Sigmoid colon (tissue), 7 donors: Measurements from ENCODE around the gene SLC25A43. TPM values are rescaled to one million over a fixed set of nuclear protein-coding genes. Genes with fewer than 3 reads are reported as not detected.

Source experiments
- DNase-seq: peaks from one replicate; pipeline ENCODE4 v3.0.0-alpha.2; 2019
- H3K27ac ChIP-seq, 4 donors: fragments of 200-600 bp; sonication (generic); one replicate each; pipeline ENCODE4 v1.5.1; 2016 to 2019; ENCODE audit warnings: mild to moderate bottlenecking in 1 of 4
- H3K27me3 ChIP-seq, 3 donors: fragments of 200-600 bp; sonication (generic); one replicate each; pipeline ENCODE4 v1.5.1; 2019; ENCODE audit warnings: mild to moderate bottlenecking in 1 of 3
- H3K36me3 ChIP-seq, 4 donors: fragments of 200-600 bp; sonication (generic); one replicate each; pipeline ENCODE4 v1.5.1; 2016 to 2019
- H3K4me1 ChIP-seq, 4 donors: fragments of 200-600 bp; sonication (generic); one replicate each; pipeline ENCODE4 v1.5.1; 2017 to 2019
- H3K4me3 ChIP-seq, 4 donors: fragments of 200-600 bp; sonication (generic); one replicate each; pipeline ENCODE4 v1.5.1; 2017 to 2019; ENCODE audit warnings: mild to moderate bottlenecking in 2 of 4, moderate library complexity in 1 of 4
- H3K9me3 ChIP-seq, 4 donors: fragments of 200-600 bp in 3 of 4; sonication (generic) in 3 of 4; one replicate each; pipeline versions ENCODE4 v1.5.1 to v1.6.1; 2013 to 2019
- CTCF ChIP-seq, 4 experiments: fragments of 450-650 bp in 3 of 4; fragments of 200-600 bp in 1 of 4; IDR thresholded peaks; one replicate each; pipeline ENCODE4 v1.5.1; 2016 to 2019; ENCODE audit warnings: antibody characterized with exemption in 4 of 4, mild to moderate bottlenecking in 3 of 4, moderate library complexity in 2 of 4
- EP300 ChIP-seq, 4 donors: sonication (generic); formaldehyde crosslinking; IDR thresholded peaks; one replicate each; pipeline ENCODE4 v1.6.1; 2017; ENCODE audit warnings: antibody characterized with exemption in 4 of 4
- POLR2A ChIP-seq, 2 donors: fragments of 450-650 bp; IDR thresholded peaks; one replicate each; pipeline ENCODE4 v1.6.1; 2016; ENCODE audit warnings: antibody characterized with exemption in 2 of 2, mild to moderate bottlenecking in 2 of 2, moderate library complexity in 2 of 2
- POLR2AphosphoS5 ChIP-seq, 4 donors: sonication (generic); formaldehyde crosslinking; IDR thresholded peaks; one replicate each; pipeline ENCODE4 v1.6.1; 2017; ENCODE audit warnings: antibody characterized with exemption in 4 of 4
- WGBS, 2 donors: extraction: QIAGEN DNeasy Blood & Tissue Kit; methylation state at CpG; one replicate each; pipeline ENCODE4 v1.1.7; 2013; 5-methylcytosine and 5-hydroxymethylcytosine counted together
- intact Hi-C: fragments of 100-400 bp; cut with DNase I; formaldehyde crosslinking; loops from one replicate; pipeline ENCODE4 v1.15.1; 2023
- polyA plus RNA-seq, 3 donors: library from polyadenylated mRNA; stranded (reverse); fragments of 200-250 nt; gene quantifications; one replicate each; pipeline ENCODE4 v1.2.3, GENCODE V29; 2013
- total RNA-seq, 4 donors: library from RNA; depleted of rRNA; stranded (reverse); fragments of >200 nt; gene quantifications; one replicate each; pipeline ENCODE4 v1.1.0, GENCODE V29; 2016
- donor health status: healthy with polysubstance abuse.
- donor health status: Bipolar disorder and iron deficiency.
- donor health status: healthy.

SLC25A43 gene
- total and polyA plus RNA-seq, 7 donors = 5.3 to 39.5 (median 16.1) TPM

GRCh38 chrX:119419146-119419545 lies 20.0 kb downstream of the SLC25A43 start:
- Histone ChIP-seq H3K27me3 (no peaks in the 10 kb centered on the region), H3K36me3 (no peaks in the 10 kb centered on the region), H3K4me3 (no peak overlapping the region), H3K27ac (no peak overlapping the region), H3K9me3 (no peaks in the 10 kb centered on the region), H3K4me1 (no peaks in the 10 kb centered on the region)
- TF ChIP-seq EP300 (IDR thresholded peaks at IDR 0.05) (no peak), POLR2AphosphoS5 (IDR thresholded peaks at IDR 0.05) (no peak), POLR2A (IDR thresholded peaks at IDR 0.05) (no peak), CTCF (IDR thresholded peaks at IDR 0.05) (no peak)
- 33 to 74% methylated on average over 4 of the region's 4 CpGs for WGBS, 2 donors
- DNase-seq = no peak
- intact Hi-C loops = no loop called here

GRCh38 chrX:119419898-119420297 lies 20.8 kb downstream of the SLC25A43 start:
- 98% methylated on average over 2 of the region's 2 CpGs for WGBS, 2 donors

GRCh38 chrX:119421016-119421705 lies 22.0 kb downstream of the SLC25A43 start:
- 94 to 97% methylated on average over 7 of the region's 7 CpGs for WGBS, 2 donors
- no peak overlapping the region for H3K4me3 ChIP-seq
- H3K27me3 ChIP-seq = no peaks in the 10 kb centered on the region
- TF ChIP-seq CTCF (IDR thresholded peaks at IDR 0.05) = no peak
- TF ChIP-seq EP300 (IDR thresholded peaks at IDR 0.05) = no peak
- TF ChIP-seq POLR2AphosphoS5 (IDR thresholded peaks at IDR 0.05) = no peak
- no peak for TF ChIP-seq POLR2A (IDR thresholded peaks at IDR 0.05)
- no peak for DNase-seq
- intact Hi-C loops = no loop called here
- no peak overlapping the region for H3K27ac ChIP-seq
- no peaks in the 10 kb centered on the region for H3K9me3 ChIP-seq
- no peaks in the 10 kb centered on the region for H3K4me1 ChIP-seq
- H3K36me3 ChIP-seq = no peaks in the 10 kb centered on the region

More at GRCh38 chrX:119419898-119420297, 20.8 kb downstream of the SLC25A43 start:
- H3K4me1 ChIP-seq = no peaks in the 10 kb centered on the region
- no peaks in the 10 kb centered on the region for H3K9me3 ChIP-seq
- no peaks in the 10 kb centered on the region for H3K27me3 ChIP-seq
- H3K36me3 ChIP-seq = no peaks in the 10 kb centered on the region
- no peak overlapping the region for H3K4me3 ChIP-seq
- H3K27ac ChIP-seq = no peak overlapping the region
- DNase-seq = no peak
- no peak for TF ChIP-seq CTCF (IDR thresholded peaks at IDR 0.05)
- no peak for TF ChIP-seq EP300 (IDR thresholded peaks at IDR 0.05)
- TF ChIP-seq POLR2A (IDR thresholded peaks at IDR 0.05) = no peak
- TF ChIP-seq POLR2AphosphoS5 (IDR thresholded peaks at IDR 0.05) = no peak
- intact Hi-C loops = no loop called here

GRCh38 chrX:119423631-119424030 lies 24.5 kb downstream of the SLC25A43 start:
- Histone ChIP-seq H3K36me3 (no peaks in the 10 kb centered on the region), H3K27me3 (no peaks in the 10 kb centered on the region), H3K4me1 (no peaks in the 10 kb centered on the region), H3K27ac (no peak overlapping the region), H3K4me3 (no peak overlapping the region), H3K9me3 (no peaks in the 10 kb centered on the region)
- DNase-seq = no peak
- TF ChIP-seq POLR2A (IDR thresholded peaks at IDR 0.05) (no peak), CTCF (IDR thresholded peaks at IDR 0.05) (no peak), EP300 (IDR thresholded peaks at IDR 0.05) (no peak), POLR2AphosphoS5 (IDR thresholded peaks at IDR 0.05) (no peak)
- WGBS, 2 donors = 97 to 99% methylated on average over 14 of the region's 14 CpGs
- intact Hi-C loops = no loop called here

- Histone ChIP-seq H3K4me1 (no peaks in the 10 kb centered on the region), H3K4me3 (no peak overlapping the region), H3K36me3 (no peaks in the 10 kb centered on the region), H3K27ac (no peak overlapping the region), H3K9me3 (no peaks in the 10 kb centered on the region), H3K27me3 (no peaks in the 10 kb centered on the region)
- no peak for DNase-seq
- TF ChIP-seq POLR2A (IDR thresholded peaks at IDR 0.05) (no peak), CTCF (IDR thresholded peaks at IDR 0.05) (no peak), EP300 (IDR thresholded peaks at IDR 0.05) (no peak), POLR2AphosphoS5 (IDR thresholded peaks at IDR 0.05) (no peak)
- WGBS, 2 donors = 89 to 90% methylated on average over 6 of the region's 6 CpGs
- intact Hi-C loops = no loop called here
Observed at GRCh38 chrX:119424999-119425398, 25.9 kb downstream of the SLC25A43 start.
